Ectodermal cell (in vitro differentiated cells): ENCODE measurements around the gene GEMIN2. TPM values are rescaled to one million over a fixed set of nuclear protein-coding genes. Genes with fewer than 3 reads are reported as not detected.
"Not testable (repeated sequence)": the region's sequence is repeated elsewhere in the genome, so short reads cannot be mapped to it uniquely, and the experiment has no call there.

ENCODE experiments used
- H3K27ac ChIP-seq: 2 replicates; pipeline ENCODE4 v1.7.0; 2013; ENCODE audit warnings: mild to moderate bottlenecking, low read depth, low read length; ENCODE audit not compliant: insufficient read depth, poor library complexity, severe bottlenecking
- H3K27me3 ChIP-seq: 2 replicates; pipeline ENCODE4 v1.7.0; 2013; ENCODE audit warnings: mild to moderate bottlenecking, low read length; ENCODE audit not compliant: insufficient read depth, control insufficient read depth, poor library complexity, severe bottlenecking
- H3K36me3 ChIP-seq: one replicate; pipeline ENCODE4 v1.7.0; 2013; ENCODE audit warnings: low read length; ENCODE audit not compliant: control insufficient read depth, insufficient read depth
- H3K4me1 ChIP-seq: one replicate; pipeline ENCODE4 v1.7.0; 2013; ENCODE audit warnings: low read length; ENCODE audit not compliant: control insufficient read depth, insufficient read depth
- H3K4me3 ChIP-seq: 2 replicates; pipeline ENCODE4 v1.7.0; 2013; ENCODE audit warnings: low read depth, low read length, control low read depth; ENCODE audit not compliant: insufficient read depth
- H3K9me3 ChIP-seq: 2 replicates; pipeline ENCODE4 v1.7.0; 2013; ENCODE audit warnings: mild to moderate bottlenecking, low read length, moderate library complexity; ENCODE audit not compliant: control insufficient read depth
- WGBS, 2 experiments: methylation state at CpG; one replicate each; pipeline ENCODE4 v1.1.7; 2013; ENCODE audit warnings: missing lambda C conversion rate in 2 of 2; 5-methylcytosine and 5-hydroxymethylcytosine counted together
- polyA plus RNA-seq, 4 experiments: library from polyadenylated mRNA; stranded (reverse); fragments of 50-300 nt; gene quantifications; one replicate each; pipeline ENCODE4 v1.2.3, GENCODE V29; 2013

Gene GEMIN2, protein sequence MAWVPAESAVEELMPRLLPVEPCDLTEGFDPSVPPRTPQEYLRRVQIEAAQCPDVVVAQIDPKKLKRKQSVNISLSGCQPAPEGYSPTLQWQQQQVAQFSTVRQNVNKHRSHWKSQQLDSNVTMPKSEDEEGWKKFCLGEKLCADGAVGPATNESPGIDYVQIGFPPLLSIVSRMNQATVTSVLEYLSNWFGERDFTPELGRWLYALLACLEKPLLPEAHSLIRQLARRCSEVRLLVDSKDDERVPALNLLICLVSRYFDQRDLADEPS
- polyA plus RNA-seq (2013, experiment 1 of 4), result 35.1 TPM
- 34.2 TPM for polyA plus RNA-seq (2013, experiment 2 of 4)
- 25.7 TPM for polyA plus RNA-seq (2013, experiment 3 of 4)
- polyA plus RNA-seq (2013, experiment 4 of 4), result 30.4 TPM

DNA sequence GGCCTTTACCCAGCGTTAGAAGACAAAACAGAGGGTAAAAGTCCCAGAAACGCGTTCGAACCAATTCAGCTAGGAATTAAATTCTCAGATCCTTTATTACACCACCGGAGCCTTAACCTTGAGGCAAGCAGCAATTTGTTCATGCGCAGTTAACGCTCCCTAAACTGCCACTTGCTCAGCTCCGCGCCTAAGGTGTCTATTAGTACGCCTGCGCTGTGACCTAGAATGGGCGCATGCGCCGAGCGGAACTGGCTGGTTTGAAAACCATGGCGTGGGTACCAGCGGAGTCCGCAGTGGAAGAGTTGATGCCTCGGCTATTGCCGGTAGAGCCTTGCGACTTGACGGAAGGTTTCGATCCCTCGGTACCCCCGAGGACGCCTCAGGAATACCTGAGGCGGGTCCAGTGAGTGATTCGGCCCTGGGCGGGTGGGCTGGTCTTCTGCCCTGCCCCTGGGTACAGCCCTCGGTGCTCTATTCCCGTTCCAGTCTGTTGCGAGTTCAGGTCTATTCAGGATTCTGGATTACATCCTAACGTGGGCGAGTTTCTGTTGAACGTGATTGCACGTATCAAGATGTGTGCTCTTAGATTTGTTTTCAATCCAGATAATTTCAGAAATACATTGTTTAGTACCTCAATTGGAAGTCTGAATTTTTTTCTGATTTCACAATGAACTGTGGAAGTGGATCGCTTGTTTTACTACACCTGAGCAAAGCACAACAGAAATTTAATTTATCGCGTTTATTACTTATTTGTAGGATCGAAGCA, at the start of gene GEMIN2:
TSS of gene GEMIN2 (plus strand) at position 251 of the 766 bp plus-strand sequence. CDS start at position 267, 16 bp downstream.
- WGBS, 2 experiments, result 1% methylated on average over 36 to 40 of the region's 40 CpGs
- H3K9me3 ChIP-seq, result no peaks in the 10 kb centered on the region
- H3K27ac ChIP-seq, result no peak within 1 kb of the TSS
- H3K27me3 ChIP-seq, result no peaks in the 10 kb centered on the region
- H3K4me1 ChIP-seq, result no peaks in the 10 kb centered on the region
- H3K4me3 ChIP-seq, result peak within 1 kb of the TSS; percentile 70
- H3K36me3 ChIP-seq, result peaks cover 8% of the 10 kb centered on the region

DNA sequence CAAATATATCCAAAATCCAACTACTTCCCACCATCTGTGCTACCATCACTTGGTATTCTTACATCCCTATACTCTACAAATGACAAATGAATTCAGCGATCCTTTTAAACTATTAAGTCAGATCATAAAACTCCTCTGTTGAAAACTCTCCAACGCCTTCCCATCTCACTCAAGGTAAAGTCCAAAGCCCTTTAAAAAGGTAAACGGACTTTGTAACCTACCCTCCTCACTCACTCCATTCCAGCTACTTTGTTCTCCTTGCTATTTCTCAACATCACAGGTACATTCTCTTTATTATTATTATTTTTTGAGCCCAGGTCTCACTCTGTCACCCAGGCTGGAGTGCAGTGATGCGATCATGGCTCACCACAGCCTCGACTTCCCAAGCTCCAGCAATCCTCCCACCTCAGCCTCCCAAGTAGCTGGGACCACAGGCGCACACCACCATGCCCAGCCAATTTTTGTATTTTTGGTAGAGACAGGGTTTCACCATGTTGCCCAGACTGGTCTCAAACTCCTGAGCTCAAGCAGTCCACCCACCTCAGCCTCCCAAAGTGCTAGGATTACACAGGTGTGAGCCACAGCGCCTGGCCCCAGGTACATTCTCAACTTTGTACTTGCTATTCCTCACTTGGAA, 44.8 kb upstream of the GEMIN2 start:
- H3K4me1 ChIP-seq, H3K27ac ChIP-seq, H3K4me3 ChIP-seq, H3K9me3 ChIP-seq, H3K27me3 ChIP-seq: not testable (repeated sequence)
- WGBS, 2 experiments, result 92 to 96% methylated on average over 7 of the region's 7 CpGs
- H3K36me3 ChIP-seq, result peaks cover 11% of the 10 kb centered on the region

DNA sequence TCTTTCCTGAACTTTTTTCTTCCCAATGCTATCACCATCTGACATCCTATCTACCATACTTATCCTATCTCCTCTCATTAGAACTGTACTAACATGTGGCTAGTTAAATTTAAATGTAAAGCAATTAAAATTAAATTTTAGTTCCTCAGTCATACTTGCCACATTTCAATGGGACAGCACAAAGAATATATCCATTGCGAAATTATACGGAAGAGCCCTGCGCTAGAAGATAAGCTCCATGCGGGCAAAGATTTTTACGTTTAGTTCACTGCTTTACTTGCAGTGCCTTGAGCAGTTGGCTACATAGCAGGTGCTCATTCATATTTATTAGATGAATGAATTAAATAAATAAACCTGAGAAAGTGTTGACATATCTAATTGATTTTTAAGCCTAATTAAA, 44.2 kb upstream of the GEMIN2 start:
- Histone ChIP-seq H3K27ac (no peak overlapping the region), H3K27me3 (no peaks in the 10 kb centered on the region), H3K36me3 (peaks cover 4% of the 10 kb centered on the region), H3K9me3 (no peaks in the 10 kb centered on the region), H3K4me1 (no peaks in the 10 kb centered on the region), H3K4me3 (no peak overlapping the region)
- WGBS, 2 experiments, result 97 to 98% methylated on average over 5 of the region's 5 CpGs

DNA sequence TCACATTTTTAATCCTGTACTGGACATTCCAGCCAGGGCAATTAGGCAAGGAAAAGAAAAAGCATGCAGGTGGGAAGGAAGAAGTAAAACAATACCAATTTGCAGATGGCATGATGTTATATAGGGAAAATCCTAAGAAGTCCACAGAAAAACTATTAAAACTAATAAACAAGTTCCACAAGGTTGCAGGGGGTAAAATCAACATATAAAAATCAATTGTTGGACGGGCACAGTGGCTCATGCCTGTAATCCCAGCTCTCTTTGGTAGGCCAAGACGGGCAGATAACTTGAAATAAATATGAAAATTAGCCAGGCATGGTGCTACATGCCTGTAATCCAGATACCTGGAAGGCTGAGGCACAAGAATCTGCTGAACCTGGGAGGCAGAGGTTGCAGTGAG, 43.0 kb upstream of the GEMIN2 start:
- Histone ChIP-seq H3K27ac (no peak overlapping the region), H3K9me3 (no peaks in the 10 kb centered on the region), H3K36me3 (no peaks in the 10 kb centered on the region), H3K4me3 (no peak overlapping the region), H3K4me1 (no peaks in the 10 kb centered on the region), H3K27me3 (no peaks in the 10 kb centered on the region)
- WGBS, 2 experiments, result 90% methylated on average over 2 of the region's 2 CpGs

DNA sequence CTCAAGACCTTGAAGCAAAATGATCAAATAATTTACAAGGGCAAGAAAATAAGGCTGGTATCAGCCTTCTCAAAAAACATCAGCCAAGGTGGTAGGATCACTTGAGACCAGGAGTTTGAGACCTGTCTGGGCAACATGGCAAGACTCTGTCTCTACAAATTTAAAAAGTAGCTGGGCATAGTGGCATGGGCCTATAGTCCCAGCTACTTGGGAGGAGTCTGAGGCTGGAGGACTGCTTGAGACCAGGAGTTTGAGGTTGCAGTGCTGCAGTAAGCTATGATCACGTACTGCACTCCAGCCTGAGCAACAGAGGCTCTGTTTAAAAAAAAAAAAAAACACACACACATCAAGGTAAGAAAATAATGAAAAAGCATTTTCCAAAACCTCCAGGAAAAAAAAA, 33.2 kb upstream of the GEMIN2 start:
- Histone ChIP-seq H3K27ac (no peak overlapping the region), H3K36me3 (peaks cover 20% of the 10 kb centered on the region), H3K4me1 (no peaks in the 10 kb centered on the region), H3K27me3 (no peaks in the 10 kb centered on the region), H3K9me3 (no peaks in the 10 kb centered on the region), H3K4me3 (no peak overlapping the region)
- WGBS, 2 experiments, result 95 to 100% methylated on average over 1 of the region's 1 CpG

DNA sequence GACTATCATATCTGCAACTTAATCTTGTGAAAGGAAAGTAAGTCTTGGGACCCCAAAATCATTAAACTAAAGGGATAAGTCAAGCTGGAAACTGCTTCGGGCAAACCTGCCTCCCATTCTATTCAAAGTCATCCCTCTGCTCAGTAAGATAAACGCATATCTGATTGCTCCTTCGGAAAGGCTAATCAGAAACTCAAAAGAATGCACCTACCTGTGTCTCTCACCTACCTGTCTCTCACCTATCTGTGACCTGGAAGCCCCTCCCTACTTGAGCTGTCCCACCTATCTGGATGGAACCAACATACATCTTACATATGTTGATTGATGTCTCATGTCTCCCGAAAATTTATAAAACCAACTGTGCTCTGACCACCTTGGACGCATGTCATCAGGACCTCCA, 31.0 kb upstream of the GEMIN2 start:
- Histone ChIP-seq H3K36me3 (peaks cover 17% of the 10 kb centered on the region), H3K4me3 (no peak overlapping the region), H3K4me1 (no peaks in the 10 kb centered on the region), H3K9me3 (no peaks in the 10 kb centered on the region), H3K27me3 (no peaks in the 10 kb centered on the region), H3K27ac (no peak overlapping the region)
- WGBS, 2 experiments, result 75 to 77% methylated on average over 5 of the region's 5 CpGs

DNA sequence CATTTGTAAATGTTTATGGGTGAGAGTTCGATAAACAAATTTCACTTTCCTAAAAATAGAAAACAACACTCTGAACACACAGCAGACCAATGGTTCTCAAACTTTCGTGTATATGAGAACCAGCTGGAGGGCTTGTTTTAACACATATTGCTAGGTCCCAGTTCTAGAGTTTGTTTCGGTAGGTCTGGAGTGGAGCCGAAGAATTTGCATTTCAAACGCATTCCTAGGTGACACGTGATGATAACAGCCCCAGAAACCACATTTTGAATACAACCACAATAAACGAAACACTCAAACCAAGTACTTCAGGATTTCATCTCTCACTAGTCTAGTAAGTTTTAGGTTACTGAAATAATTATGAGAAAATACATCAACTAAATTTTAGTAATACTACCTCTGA, 28.2 kb upstream of the GEMIN2 start:
- Histone ChIP-seq H3K4me3 (no peak overlapping the region), H3K4me1 (no peaks in the 10 kb centered on the region), H3K27ac (no peak overlapping the region), H3K27me3 (no peaks in the 10 kb centered on the region), H3K9me3 (no peaks in the 10 kb centered on the region), H3K36me3 (peaks cover 26% of the 10 kb centered on the region)
- 91 to 92% methylated on average over 6 of the region's 7 CpGs for WGBS, 2 experiments

DNA sequence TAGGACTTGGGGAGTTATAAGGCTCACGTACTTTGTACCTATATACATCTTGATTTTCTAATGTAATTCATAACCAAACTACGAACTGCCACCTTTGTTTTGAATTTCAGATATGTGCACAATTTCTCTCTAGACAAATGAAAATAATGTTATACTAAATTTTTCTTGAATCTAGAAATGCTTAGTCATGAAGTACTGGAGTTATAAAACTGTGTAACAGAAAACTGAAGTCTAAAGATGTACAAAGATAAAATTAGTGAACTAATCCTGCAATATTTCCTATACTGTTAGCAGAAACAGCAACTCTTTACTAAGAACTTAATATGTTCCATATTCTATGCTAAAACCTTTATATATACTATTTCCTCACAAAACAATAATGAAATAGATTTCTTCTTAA, 26.6 kb upstream of the GEMIN2 start:
- Histone ChIP-seq H3K36me3 (peaks cover 26% of the 10 kb centered on the region), H3K27ac (no peak overlapping the region), H3K9me3 (no peaks in the 10 kb centered on the region), H3K27me3 (no peaks in the 10 kb centered on the region), H3K4me3 (no peak overlapping the region), H3K4me1 (no peaks in the 10 kb centered on the region)
- WGBS, 2 experiments, result 100% methylated on average over 2 of the region's 2 CpGs; no CpG with 5 or more reads in 1 of the 2 experiments

DNA sequence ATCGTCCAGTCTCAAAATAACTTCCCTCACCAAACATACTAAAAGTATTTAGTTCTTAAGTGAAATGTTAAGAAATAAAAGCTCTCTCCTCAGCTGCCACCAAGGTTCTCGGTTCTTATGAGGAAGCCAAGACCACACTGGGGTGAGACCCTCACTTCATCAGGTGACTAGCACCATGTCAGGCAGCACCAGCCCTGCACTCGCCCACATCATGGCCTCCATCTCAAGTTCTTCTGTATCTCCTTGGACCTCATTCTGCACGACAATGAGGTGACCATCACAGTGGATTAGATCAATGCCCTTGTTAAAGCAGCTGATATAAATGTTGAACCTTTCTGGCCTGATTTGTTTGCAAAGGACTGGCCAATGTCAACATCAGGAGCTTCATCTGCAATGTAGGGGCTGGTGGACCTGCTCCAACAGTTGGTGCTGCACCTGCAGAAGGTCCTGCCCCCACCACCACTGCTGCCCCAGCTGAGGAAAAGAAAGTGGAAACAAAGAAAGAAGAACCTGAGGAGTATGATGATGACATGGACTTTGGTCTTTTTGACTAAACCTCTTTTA, 23.5 kb upstream of the GEMIN2 start:
- H3K4me3 ChIP-seq, result no peak overlapping the region
- H3K9me3 ChIP-seq, result no peaks in the 10 kb centered on the region
- peaks cover 26% of the 10 kb centered on the region for H3K36me3 ChIP-seq
- no peaks in the 10 kb centered on the region for H3K27me3 ChIP-seq
- no peaks in the 10 kb centered on the region for H3K4me1 ChIP-seq
- H3K27ac ChIP-seq, result no peak overlapping the region
- WGBS, 2 experiments, result 90 to 97% methylated on average over 3 to 4 of the region's 4 CpGs

DNA sequence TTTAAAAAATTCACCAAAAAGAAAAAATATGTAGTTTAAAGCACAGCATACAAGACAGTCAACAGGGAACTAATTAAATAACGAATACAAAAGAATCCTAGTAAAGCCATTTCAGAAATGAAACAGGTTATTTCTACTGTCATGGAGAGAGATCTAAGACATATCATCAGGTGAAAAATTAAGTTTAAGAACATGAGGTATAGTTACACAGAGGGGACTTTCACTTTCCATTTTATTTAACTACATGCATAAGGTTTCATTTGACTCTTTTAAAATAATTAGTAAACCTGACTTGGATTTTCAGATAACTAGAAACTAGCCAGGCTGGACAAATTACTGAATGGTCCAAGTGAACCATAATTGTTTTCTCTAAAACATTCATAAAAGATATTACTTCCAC, 22.4 kb upstream of the GEMIN2 start:
- H3K27ac ChIP-seq, result no peak overlapping the region
- H3K9me3 ChIP-seq, result no peaks in the 10 kb centered on the region
- peaks cover 21% of the 10 kb centered on the region for H3K36me3 ChIP-seq
- no peak overlapping the region for H3K4me3 ChIP-seq
- no peaks in the 10 kb centered on the region for H3K4me1 ChIP-seq
- WGBS, 2 experiments, result 100% methylated on average over 1 of the region's 1 CpG
- no peaks in the 10 kb centered on the region for H3K27me3 ChIP-seq
